CD8-positive, alpha-beta memory T cell (primary cell): Measurements from ENCODE around the gene MAN2B2. TPM values are rescaled to one million over a fixed set of nuclear protein-coding genes. Genes with fewer than 3 reads are reported as not detected.

ENCODE experiments used
- CTCF ChIA-PET: fragments of 350-600 bp; sonication (Branson Sonifier 250); formaldehyde crosslinking; loops from one replicate; lab custom pipeline; 2021; ENCODE audit warnings: antibody characterized with exemption; lab: Charles Lee
- POLR2A ChIA-PET: fragments of 350-600 bp; sonication (Branson Sonifier 250); formaldehyde crosslinking; loops from one replicate; lab custom pipeline; 2021; ENCODE audit warnings: antibody characterized with exemption; lab: Charles Lee
- DNase-seq, 5 donors: peaks; one replicate each; pipeline versions ENCODE4 v3.0.0 to v3.0.0-alpha.2; 2020 to 2022; ENCODE audit warnings: mixed read lengths in 1 of 5
- H3K27ac ChIP-seq: one replicate; pipeline ENCODE4 v1.7.0; 2013; ENCODE audit warnings: low read depth, mild to moderate bottlenecking, low read length, moderate library complexity
- H3K27me3 ChIP-seq: 2 replicates; pipeline ENCODE4 v1.7.0; 2013; ENCODE audit warnings: low read length, mild to moderate bottlenecking; ENCODE audit not compliant: insufficient read depth, poor library complexity, severe bottlenecking
- H3K36me3 ChIP-seq: 2 replicates; pipeline ENCODE4 v1.7.0; 2013; ENCODE audit warnings: mild to moderate bottlenecking, low read length, moderate library complexity; ENCODE audit not compliant: insufficient read depth
- H3K4me1 ChIP-seq: 2 replicates; pipeline ENCODE4 v1.7.0; 2013; ENCODE audit warnings: mild to moderate bottlenecking, low read length, moderate library complexity; ENCODE audit not compliant: insufficient read depth
- H3K4me3 ChIP-seq: 2 replicates; pipeline ENCODE4 v1.7.0; 2013; ENCODE audit warnings: mild to moderate bottlenecking, low read length
- H3K9me3 ChIP-seq: 2 replicates; pipeline ENCODE4 v1.7.0; 2013; ENCODE audit warnings: mild to moderate bottlenecking, low read length
- H3K27ac Mint-ChIP-seq, 8 donors: one replicate each; pipeline ENCODE4 v1.8.0; 2020 to 2021; ENCODE audit warnings: mixed read lengths in 8 of 8, mild to moderate bottlenecking in 6 of 8, inconsistent platforms in 3 of 8, moderate library complexity in 3 of 8
- H3K27me3 Mint-ChIP-seq, 2 donors: one replicate each; pipeline ENCODE4 v1.8.0; 2020 to 2021; ENCODE audit warnings: mixed read lengths in 2 of 2, mild to moderate bottlenecking in 1 of 2, moderate library complexity in 1 of 2
- H3K36me3 Mint-ChIP-seq, 3 donors: one replicate each; pipeline ENCODE4 v1.8.0; 2020 to 2021; ENCODE audit warnings: mixed read lengths in 3 of 3, inconsistent platforms in 1 of 3, mild to moderate bottlenecking in 1 of 3
- H3K4me1 Mint-ChIP-seq, 3 donors: one replicate each; pipeline ENCODE4 v1.8.0; 2020 to 2021; ENCODE audit warnings: mixed read lengths in 3 of 3, inconsistent platforms in 1 of 3, mild to moderate bottlenecking in 1 of 3
- H3K4me3 Mint-ChIP-seq, 7 donors: one replicate each; pipeline ENCODE4 v1.8.0; 2020 to 2021; ENCODE audit warnings: mixed read lengths in 7 of 7, mild to moderate bottlenecking in 6 of 7, moderate library complexity in 4 of 7, inconsistent platforms in 2 of 7
- H3K9me3 Mint-ChIP-seq, 5 donors: one replicate each; pipeline ENCODE4 v1.8.0; 2020 to 2022; ENCODE audit warnings: mixed read lengths in 5 of 5, mild to moderate bottlenecking in 3 of 5, moderate library complexity in 2 of 5, inconsistent platforms in 1 of 5
- polyA plus RNA-seq: library from polyadenylated mRNA; unstranded; fragments of 300-500 nt; fragmentation: Illumina TruSeq; gene quantifications from one replicate; pipeline ENCODE4 v1.2.3, GENCODE V29; 2021
- total RNA-seq, 2 experiments: library from RNA; stranded (reverse); gene quantifications; one replicate each; pipeline ENCODE4 v1.2.3, GENCODE V29; 2021

The MAN2B2 gene
- total and polyA plus RNA-seq, 3 experiments from 2014 or later, result 17.5 to 33.5 (median 18.3) TPM

- ChIA-PET POLR2A (no interaction called here), CTCF (no interaction called here)
- no peaks in the 10 kb centered on the region for H3K9me3 ChIP-seq
- no peaks in the 10 kb centered on the region for H3K36me3 Mint-ChIP-seq
- no peak overlapping the region for H3K27ac ChIP-seq
- H3K27me3 Mint-ChIP-seq, result peaks cover 10 to 22% of the 10 kb centered on the region in 2 donors
- H3K4me3 Mint-ChIP-seq, result no peak overlapping the region
- H3K27me3 ChIP-seq, result no peaks in the 10 kb centered on the region
- no peaks in the 10 kb centered on the region for H3K36me3 ChIP-seq
- no peaks in the 10 kb centered on the region for H3K4me1 Mint-ChIP-seq
- no peak overlapping the region for H3K4me3 ChIP-seq
- no peaks in the 10 kb centered on the region for H3K9me3 Mint-ChIP-seq
- no peak overlapping the region for H3K27ac Mint-ChIP-seq
- H3K4me1 ChIP-seq, result no peaks in the 10 kb centered on the region
- no peak for DNase-seq
These were observed 44.0 kb upstream of the MAN2B2 start for GRCh38 chr4:6530964-6531363.

GRCh38 chr4:6532102-6532501 is 42.9 kb upstream of the MAN2B2 start:
- Histone ChIP-seq H3K27me3 (no peaks in the 10 kb centered on the region), H3K36me3 (no peaks in the 10 kb centered on the region), H3K27ac (no peak overlapping the region), H3K4me1 (no peaks in the 10 kb centered on the region), H3K9me3 (no peaks in the 10 kb centered on the region), H3K4me3 (no peak overlapping the region)
- ChIA-PET CTCF (no interaction called here), POLR2A (no interaction called here)
- Mint-ChIP-seq H3K36me3 (no peaks in the 10 kb centered on the region), H3K27me3 (peaks cover 10 to 19% of the 10 kb centered on the region in 2 donors), H3K4me1 (no peaks in the 10 kb centered on the region), H3K4me3 (no peak overlapping the region), H3K9me3 (no peaks in the 10 kb centered on the region), H3K27ac (no peak overlapping the region)
- DNase-seq, result no peak

DNA sequence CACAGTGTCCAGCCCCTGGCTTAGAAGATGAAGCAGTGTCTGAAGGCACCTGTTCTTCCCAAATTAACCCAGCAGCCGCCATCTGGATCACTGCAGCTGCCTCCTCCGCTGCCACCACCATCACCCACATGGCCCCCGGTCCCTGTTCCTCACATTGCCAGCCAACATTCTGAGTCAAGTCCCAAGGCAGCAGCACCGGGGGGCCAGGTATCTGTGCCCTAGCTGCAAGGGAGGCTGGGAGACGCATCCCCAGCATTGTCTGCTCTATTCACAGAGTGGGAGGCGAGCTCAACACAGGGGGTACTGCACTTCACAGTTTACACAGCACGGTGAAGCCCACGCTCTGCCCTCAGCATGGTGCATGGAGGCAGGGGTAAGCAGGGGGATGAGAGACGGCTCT is 42.3 kb upstream of the MAN2B2 start:
- peaks cover 9 to 19% of the 10 kb centered on the region in 2 donors for H3K27me3 Mint-ChIP-seq
- H3K4me3 Mint-ChIP-seq, result no peak overlapping the region
- ChIA-PET CTCF (no interaction called here), POLR2A (no interaction called here)
- H3K9me3 Mint-ChIP-seq, result no peaks in the 10 kb centered on the region
- no peaks in the 10 kb centered on the region for H3K36me3 Mint-ChIP-seq
- H3K4me1 ChIP-seq, result no peaks in the 10 kb centered on the region
- no peaks in the 10 kb centered on the region for H3K36me3 ChIP-seq
- no peak overlapping the region for H3K27ac ChIP-seq
- H3K9me3 ChIP-seq, result no peaks in the 10 kb centered on the region
- H3K27ac Mint-ChIP-seq, result no peak overlapping the region
- DNase-seq, result no peak
- no peak overlapping the region for H3K4me3 ChIP-seq
- no peaks in the 10 kb centered on the region for H3K4me1 Mint-ChIP-seq
- H3K27me3 ChIP-seq, result no peaks in the 10 kb centered on the region

DNA sequence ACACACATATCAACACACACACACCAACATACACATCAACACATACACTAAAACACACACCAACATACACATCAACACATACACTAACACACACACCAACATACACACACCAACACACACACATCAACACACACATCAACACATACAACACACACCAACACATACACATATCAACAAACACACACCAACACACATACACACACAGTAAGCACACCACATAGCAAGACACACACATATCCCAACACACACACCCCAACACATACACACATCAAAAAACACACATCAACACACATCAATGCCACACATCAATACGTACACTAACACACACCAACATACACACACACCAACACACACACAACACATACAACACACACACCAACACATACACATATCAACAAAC is 40.9 kb upstream of the MAN2B2 start:
- ChIA-PET POLR2A (no interaction called here), CTCF (no interaction called here)
- Histone ChIP-seq H3K36me3 (no peaks in the 10 kb centered on the region), H3K27ac (no peak overlapping the region), H3K27me3 (no peaks in the 10 kb centered on the region), H3K4me3 (no peak overlapping the region), H3K9me3 (no peaks in the 10 kb centered on the region), H3K4me1 (no peaks in the 10 kb centered on the region)
- H3K27ac Mint-ChIP-seq, result no peak overlapping the region
- H3K4me1 Mint-ChIP-seq, result no peaks in the 10 kb centered on the region
- no peak for DNase-seq
- H3K9me3 Mint-ChIP-seq, result no peaks in the 10 kb centered on the region
- H3K36me3 Mint-ChIP-seq, result no peaks in the 10 kb centered on the region
- peaks cover 4 to 23% of the 10 kb centered on the region in 2 donors for H3K27me3 Mint-ChIP-seq
- H3K4me3 Mint-ChIP-seq, result no peak overlapping the region

GRCh38 chr4:6534618-6535328 is 40.2 kb upstream of the MAN2B2 start:
- Histone ChIP-seq H3K4me1 (no peaks in the 10 kb centered on the region), H3K27ac (no peak overlapping the region), H3K9me3 (no peaks in the 10 kb centered on the region), H3K4me3 (no peak overlapping the region), H3K36me3 (no peaks in the 10 kb centered on the region), H3K27me3 (no peaks in the 10 kb centered on the region)
- no peaks in the 10 kb centered on the region for H3K9me3 Mint-ChIP-seq
- H3K4me3 Mint-ChIP-seq, result no peak overlapping the region
- peaks cover 10 to 26% of the 10 kb centered on the region in 2 donors for H3K27me3 Mint-ChIP-seq
- H3K36me3 Mint-ChIP-seq, result no peaks in the 10 kb centered on the region
- no peak overlapping the region for H3K27ac Mint-ChIP-seq
- ChIA-PET POLR2A (no interaction called here), CTCF (no interaction called here)
- DNase-seq, result no peak
- H3K4me1 Mint-ChIP-seq, result no peaks in the 10 kb centered on the region

DNA sequence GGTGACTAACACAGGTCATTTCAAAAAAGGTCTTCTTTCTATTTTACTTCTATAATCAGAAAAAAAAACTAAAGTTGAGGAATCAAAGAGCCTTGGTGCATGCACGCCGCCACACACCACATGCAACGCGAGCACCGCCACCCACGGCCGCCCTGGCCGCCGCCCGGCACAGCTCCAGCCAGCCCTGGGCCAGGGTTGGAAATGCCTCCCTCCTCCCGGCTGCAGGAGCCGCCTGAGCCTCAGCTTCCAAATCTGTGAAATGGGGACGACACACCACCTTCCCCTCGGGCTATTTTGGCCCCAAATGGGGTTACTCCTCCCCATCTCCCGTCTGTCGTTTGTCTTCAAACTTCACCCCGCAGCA is 39.7 kb upstream of the MAN2B2 start:
- Histone ChIP-seq H3K27ac (no peak overlapping the region), H3K4me3 (no peak overlapping the region), H3K4me1 (no peaks in the 10 kb centered on the region), H3K36me3 (no peaks in the 10 kb centered on the region), H3K27me3 (peaks cover 4% of the 10 kb centered on the region), H3K9me3 (peaks cover under 1% of the 10 kb centered on the region)
- Mint-ChIP-seq H3K27me3 (peaks cover 12 to 30% of the 10 kb centered on the region in 2 donors), H3K9me3 (peaks cover 0 to 4% (median 2%) of the 10 kb centered on the region in 5 donors), H3K4me1 (no peaks in the 10 kb centered on the region), H3K36me3 (no peaks in the 10 kb centered on the region), H3K4me3 (no peak overlapping the region), H3K27ac (no peak overlapping the region)
- CTCF ChIA-PET, result no interaction called here
- no peak for DNase-seq
- POLR2A ChIA-PET, result no interaction called here

- H3K27ac Mint-ChIP-seq, result no peak overlapping the region
- no peaks in the 10 kb centered on the region for H3K36me3 Mint-ChIP-seq
- Histone ChIP-seq H3K27me3 (peaks cover 5% of the 10 kb centered on the region), H3K4me3 (no peak overlapping the region), H3K36me3 (no peaks in the 10 kb centered on the region), H3K4me1 (no peaks in the 10 kb centered on the region), H3K9me3 (peaks cover 5% of the 10 kb centered on the region), H3K27ac (no peak overlapping the region)
- POLR2A ChIA-PET, result no interaction called here
- H3K9me3 Mint-ChIP-seq, result peaks cover 0 to 6% (median 5%) of the 10 kb centered on the region in 5 donors
- H3K4me1 Mint-ChIP-seq, result no peaks in the 10 kb centered on the region
- H3K4me3 Mint-ChIP-seq, result no peak overlapping the region
- CTCF ChIA-PET, result no interaction called here
- no peak for DNase-seq
- peaks cover 12 to 30% of the 10 kb centered on the region in 2 donors for H3K27me3 Mint-ChIP-seq
These were observed 39.3 kb upstream of the MAN2B2 start for GRCh38 chr4:6535706-6536105.

DNA sequence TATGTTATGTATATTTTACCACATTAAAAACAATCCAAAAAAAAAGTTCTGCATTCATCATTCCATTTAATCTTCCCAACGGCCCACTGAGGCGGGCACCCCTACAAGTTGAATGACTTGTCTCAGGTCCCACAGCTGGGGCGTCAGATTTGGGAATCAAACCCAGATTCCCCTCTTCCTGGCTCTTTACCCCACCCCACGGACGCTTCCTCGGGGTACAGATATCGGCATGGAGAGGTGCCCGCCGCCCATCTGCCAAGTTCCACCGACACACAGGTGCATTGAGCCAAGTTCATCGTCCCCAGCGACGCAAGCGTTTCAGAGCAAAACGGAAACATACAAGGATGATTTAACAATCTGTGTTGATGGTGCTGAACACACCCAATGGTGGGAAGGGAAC is 36.9 kb upstream of the MAN2B2 start:
- Mint-ChIP-seq H3K36me3 (no peaks in the 10 kb centered on the region), H3K4me3 (no peak overlapping the region), H3K27me3 (peaks cover 11 to 37% of the 10 kb centered on the region in 2 donors), H3K9me3 (peaks cover 0 to 8% (median 5%) of the 10 kb centered on the region in 5 donors), H3K27ac (no peak overlapping the region), H3K4me1 (no peaks in the 10 kb centered on the region)
- peaks cover 7% of the 10 kb centered on the region for H3K9me3 ChIP-seq
- ChIA-PET POLR2A (no interaction called here), CTCF (no interaction called here)
- no peaks in the 10 kb centered on the region for H3K4me1 ChIP-seq
- no peak for DNase-seq
- H3K27me3 ChIP-seq, result peaks cover 5% of the 10 kb centered on the region
- no peak overlapping the region for H3K4me3 ChIP-seq
- H3K36me3 ChIP-seq, result no peaks in the 10 kb centered on the region
- no peak overlapping the region for H3K27ac ChIP-seq
